HEK293 (cell line): ENCODE data around the gene PLEKHB2.

Experiments
- GLI2 ChIP-seq: fragments of 450-650 bp; formaldehyde crosslinking; IDR thresholded peaks from 2 replicates; pipeline ENCODE4; 2017; ENCODE audit warnings: missing biosample characterization, missing genetic modification characterization, low read depth, borderline replicate concordance
- HOXA7 ChIP-seq: sonication (generic); formaldehyde crosslinking; IDR thresholded peaks from 2 replicates; pipeline ENCODE4 v1.8.1; 2022; ENCODE audit warnings: missing genetic modification reagents, borderline replicate concordance
- MEIS1 ChIP-seq: sonication (generic); formaldehyde crosslinking; IDR thresholded peaks from 2 replicates; pipeline ENCODE4 v1.8.1; 2022; ENCODE audit warnings: missing genetic modification reagents, mild to moderate bottlenecking, borderline replicate concordance
- ZBTB48 ChIP-seq: fragments of 450-650 bp; formaldehyde crosslinking; IDR thresholded peaks from 2 replicates; pipeline ENCODE4 v1.5.1; 2016; ENCODE audit warnings: missing biosample characterization, missing genetic modification characterization
- ZFHX2 ChIP-seq: fragments of 450-650 bp; formaldehyde crosslinking; conservative IDR thresholded peaks from 2 replicates; pipeline ENCODE4 v1.5.1; 2016; ENCODE audit warnings: missing biosample characterization, missing genetic modification characterization
- ZFP41 ChIP-seq: fragments of 450-650 bp; formaldehyde crosslinking; IDR thresholded peaks from 2 replicates; pipeline ENCODE4 v1.5.1; 2016; ENCODE audit warnings: missing biosample characterization, missing genetic modification characterization, borderline replicate concordance
- ZNF132 ChIP-seq: fragments of 450-650 bp; formaldehyde crosslinking; IDR thresholded peaks from 2 replicates; pipeline ENCODE4 v1.5.1; 2017; ENCODE audit warnings: missing biosample characterization, missing genetic modification characterization, borderline replicate concordance
- ZNF140 ChIP-seq: fragments of 450-650 bp; formaldehyde crosslinking; IDR thresholded peaks from 2 replicates; pipeline ENCODE4 v1.5.1; 2016; ENCODE audit warnings: missing biosample characterization, missing genetic modification characterization
- ZNF211 ChIP-seq: fragments of 450-650 bp; formaldehyde crosslinking; IDR thresholded peaks from 2 replicates; pipeline ENCODE4 v1.5.1; 2016; ENCODE audit warnings: low read depth, missing biosample characterization, missing genetic modification characterization
- ZNF239 ChIP-seq: fragments of 450-650 bp; formaldehyde crosslinking; IDR thresholded peaks from 2 replicates; pipeline ENCODE4 v1.5.1; 2016; ENCODE audit warnings: missing biosample characterization, missing genetic modification characterization
- ZNF274 ChIP-seq, 2 experiments: fragments of 200-500 bp in 1 of 2; fragments of 450-650 bp in 1 of 2; sonication (Bioruptor generic) in 1 of 2; formaldehyde crosslinking in 1 of 2; IDR thresholded peaks; 2 replicates each; pipeline versions ENCODE4 v1.5.1 to v1.6.1; 2014 to 2016; ENCODE audit warnings: borderline replicate concordance in 1 of 2, inconsistent platforms in 1 of 2, low read length in 1 of 2, missing biosample characterization in 1 of 2, missing genetic modification characterization in 1 of 2
- ZNF394 ChIP-seq: fragments of 450-650 bp; formaldehyde crosslinking; IDR thresholded peaks from 2 replicates; pipeline ENCODE4 v1.5.1; 2016; ENCODE audit warnings: missing biosample characterization, missing genetic modification characterization, mild to moderate bottlenecking, moderate library complexity, borderline replicate concordance
- ZNF501 ChIP-seq: fragments of 450-650 bp; formaldehyde crosslinking; IDR thresholded peaks from 2 replicates; pipeline ENCODE4 v1.5.1; 2016; ENCODE audit warnings: missing biosample characterization, missing genetic modification characterization
- ZNF514 ChIP-seq: fragments of 450-650 bp; formaldehyde crosslinking; IDR thresholded peaks from 2 replicates; pipeline ENCODE4 v1.5.1; 2016; ENCODE audit warnings: missing biosample characterization, missing genetic modification characterization
- ZNF624 ChIP-seq: fragments of 450-650 bp; formaldehyde crosslinking; IDR thresholded peaks from 2 replicates; pipeline ENCODE4 v1.5.1; 2017; ENCODE audit warnings: missing biosample characterization, missing genetic modification characterization
- ZNF677 ChIP-seq: fragments of 450-650 bp; IDR thresholded peaks from 2 replicates; pipeline ENCODE4 v1.5.0; 2018; ENCODE audit warnings: missing biosample characterization, mild to moderate bottlenecking, missing genetic modification characterization, moderate library complexity
- ZNF777 ChIP-seq: fragments of 450-650 bp; formaldehyde crosslinking; IDR thresholded peaks from 2 replicates; pipeline ENCODE4 v1.5.1; 2017; ENCODE audit warnings: missing biosample characterization, missing genetic modification characterization, borderline replicate concordance
- ZSCAN23 ChIP-seq: fragments of 450-650 bp; formaldehyde crosslinking; IDR thresholded peaks from 2 replicates; pipeline ENCODE4 v1.5.1; 2016; ENCODE audit warnings: missing biosample characterization, missing genetic modification characterization
- ZXDB ChIP-seq: fragments of 450-650 bp; formaldehyde crosslinking; IDR thresholded peaks from 2 replicates; pipeline ENCODE4 v1.5.1; 2016; ENCODE audit warnings: missing biosample characterization, missing genetic modification characterization
- TF ChIP-seq, protein P1 (sequence below): fragments of 450-650 bp; formaldehyde crosslinking; optimal IDR thresholded peaks from 2 replicates; pipeline ENCODE3; 2016; ENCODE audit warnings: missing biosample characterization, mild to moderate bottlenecking, missing genetic modification characterization
- TF ChIP-seq, protein P2 (sequence below): fragments of 450-650 bp; formaldehyde crosslinking; IDR thresholded peaks from 2 replicates; pipeline ENCODE4 v1.5.1; 2016; ENCODE audit warnings: missing biosample characterization, missing genetic modification characterization
- TF ChIP-seq, protein P3 (sequence below): fragments of 450-650 bp; formaldehyde crosslinking; IDR thresholded peaks from 2 replicates; pipeline ENCODE4 v1.5.1; 2016; ENCODE audit warnings: missing biosample characterization, missing genetic modification characterization
- TF ChIP-seq, protein P4 (sequence below): sonication (generic); formaldehyde crosslinking; IDR thresholded peaks from 2 replicates; pipeline ENCODE4 v1.8.1; 2022; ENCODE audit warnings: mild to moderate bottlenecking, moderate library complexity, missing genetic modification reagents

The PLEKHB2 gene

DNA sequence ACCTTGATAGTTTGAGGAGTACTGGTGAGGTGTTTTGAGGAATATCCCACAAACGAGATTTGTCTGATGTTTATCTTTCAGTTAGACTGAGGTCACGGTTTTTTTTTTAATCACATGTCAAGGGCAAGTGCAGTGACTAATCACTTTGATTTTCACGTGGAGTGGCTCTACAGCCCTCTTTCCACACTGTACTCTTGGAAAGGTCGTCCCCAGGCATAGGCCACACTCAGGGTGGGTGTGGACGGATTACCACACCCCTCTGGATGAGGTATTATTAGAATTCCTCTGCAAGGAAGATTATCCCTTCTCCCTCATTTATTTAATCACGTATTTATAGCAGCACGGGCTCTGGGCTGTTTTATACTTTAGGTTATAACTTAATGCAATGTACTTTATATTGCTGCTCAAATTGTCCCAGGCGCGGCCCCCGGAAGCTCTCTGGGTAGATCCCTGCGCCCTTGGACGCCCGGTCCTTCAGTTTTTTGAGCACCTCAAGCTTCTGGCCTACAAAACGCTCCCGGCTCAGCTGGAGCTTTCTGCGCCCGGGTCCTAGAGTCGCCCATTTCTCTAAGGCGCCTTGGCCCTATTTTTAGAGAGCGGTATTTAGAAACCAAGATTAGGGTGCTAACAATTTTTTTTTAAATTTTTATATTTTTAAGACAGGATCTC, 515 bp upstream of the PLEKHB2 start (continued):
- TF ChIP-seq MEIS1 (no peak), ZNF777 (tag by site-specific recombination) (no peak), ZNF501 (0 out of 2 replicates have a peak, but pooled peaks have one; percentile 1), ZNF239 (tag by site-specific recombination) (no peak), HOXA7 (CRISPR knock-in tag) (no peak), ZFP41 (tag by site-specific recombination) (no peak), ZSCAN23 (no peak), ZBTB48 (tag by site-specific recombination) (0 out of 2 replicates have a peak, but pooled peaks have one; percentile 17), ZNF677 (tag by site-specific recombination) (no peak), GLI2 (tag by site-specific recombination) (no peak), ZNF624 (tag by site-specific recombination) (no peak), ZNF211 (no peak), ZNF514 (tag by site-specific recombination) (no peak), ZXDB (tag by site-specific recombination) (peak; percentile 20; the same call in 1 of the 2 replicates), ZFHX2 (tag by site-specific recombination) (no peak), ZNF274 (IDR thresholded peaks at IDR 0.05; ENCODE audit: low read length) (no peak), ZNF274 (tag by site-specific recombination; IDR thresholded peaks at IDR 0.05; ENCODE audit: borderline replicate concordance) (no peak), ZNF394 (no peak), ZNF140 (tag by site-specific recombination) (no peak), ZNF132 (tag by site-specific recombination) (no peak)
- TF ChIP-seq, protein P1, sequence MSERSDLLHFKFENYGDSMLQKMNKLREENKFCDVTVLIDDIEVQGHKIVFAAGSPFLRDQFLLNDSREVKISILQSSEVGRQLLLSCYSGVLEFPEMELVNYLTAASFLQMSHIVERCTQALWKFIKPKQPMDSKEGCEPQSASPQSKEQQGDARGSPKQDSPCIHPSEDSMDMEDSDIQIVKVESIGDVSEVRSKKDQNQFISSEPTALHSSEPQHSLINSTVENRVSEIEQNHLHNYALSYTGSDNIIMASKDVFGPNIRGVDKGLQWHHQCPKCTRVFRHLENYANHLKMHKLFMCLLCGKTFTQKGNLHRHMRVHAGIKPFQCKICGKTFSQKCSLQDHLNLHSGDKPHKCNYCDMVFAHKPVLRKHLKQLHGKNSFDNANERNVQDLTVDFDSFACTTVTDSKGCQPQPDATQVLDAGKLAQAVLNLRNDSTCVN (tag by site-specific recombination): peak; percentile 6
- TF ChIP-seq, protein P2, sequence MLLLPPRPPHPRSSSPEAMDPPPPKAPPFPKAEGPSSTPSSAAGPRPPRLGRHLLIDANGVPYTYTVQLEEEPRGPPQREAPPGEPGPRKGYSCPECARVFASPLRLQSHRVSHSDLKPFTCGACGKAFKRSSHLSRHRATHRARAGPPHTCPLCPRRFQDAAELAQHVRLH (tag by site-specific recombination): no peak
- TF ChIP-seq, protein P3, sequence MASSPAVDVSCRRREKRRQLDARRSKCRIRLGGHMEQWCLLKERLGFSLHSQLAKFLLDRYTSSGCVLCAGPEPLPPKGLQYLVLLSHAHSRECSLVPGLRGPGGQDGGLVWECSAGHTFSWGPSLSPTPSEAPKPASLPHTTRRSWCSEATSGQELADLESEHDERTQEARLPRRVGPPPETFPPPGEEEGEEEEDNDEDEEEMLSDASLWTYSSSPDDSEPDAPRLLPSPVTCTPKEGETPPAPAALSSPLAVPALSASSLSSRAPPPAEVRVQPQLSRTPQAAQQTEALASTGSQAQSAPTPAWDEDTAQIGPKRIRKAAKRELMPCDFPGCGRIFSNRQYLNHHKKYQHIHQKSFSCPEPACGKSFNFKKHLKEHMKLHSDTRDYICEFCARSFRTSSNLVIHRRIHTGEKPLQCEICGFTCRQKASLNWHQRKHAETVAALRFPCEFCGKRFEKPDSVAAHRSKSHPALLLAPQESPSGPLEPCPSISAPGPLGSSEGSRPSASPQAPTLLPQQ: no peak
- TF ChIP-seq, protein P4, sequence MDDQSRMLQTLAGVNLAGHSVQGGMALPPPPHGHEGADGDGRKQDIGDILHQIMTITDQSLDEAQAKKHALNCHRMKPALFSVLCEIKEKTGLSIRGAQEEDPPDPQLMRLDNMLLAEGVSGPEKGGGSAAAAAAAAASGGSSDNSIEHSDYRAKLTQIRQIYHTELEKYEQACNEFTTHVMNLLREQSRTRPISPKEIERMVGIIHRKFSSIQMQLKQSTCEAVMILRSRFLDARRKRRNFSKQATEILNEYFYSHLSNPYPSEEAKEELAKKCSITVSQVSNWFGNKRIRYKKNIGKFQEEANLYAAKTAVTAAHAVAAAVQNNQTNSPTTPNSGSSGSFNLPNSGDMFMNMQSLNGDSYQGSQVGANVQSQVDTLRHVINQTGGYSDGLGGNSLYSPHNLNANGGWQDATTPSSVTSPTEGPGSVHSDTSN: no peak
